T-helper 17 cell (primary cell): ENCODE measurements around the gene TP53INP2. TPM values are rescaled to one million over a fixed set of nuclear protein-coding genes. Genes with fewer than 3 reads are reported as not detected.

Experiments
- ATAC-seq: fragments of 150-1000 bp; cut with Tn5 transposase; 2 replicates; pipeline ENCODE4 v1.10.0; 2021; ENCODE audit warnings: mild to moderate bottlenecking, moderate library complexity
- DNase-seq, 3 donors: peaks; one replicate each; pipeline versions ENCODE4 v3.0.0 to v3.0.0-alpha.2; 2020 to 2021
- H3K9me3 ChIP-seq: one replicate; pipeline ENCODE4 v1.7.0; 2013; ENCODE audit warnings: low read length, mild to moderate bottlenecking; ENCODE audit not compliant: control insufficient read depth, poor library complexity, severe bottlenecking
- H3K27ac Mint-ChIP-seq: one replicate; pipeline ENCODE4 v1.8.0; 2022; ENCODE audit warnings: mild to moderate bottlenecking, moderate library complexity, mixed read lengths
- H3K27me3 Mint-ChIP-seq: one replicate; pipeline ENCODE4 v1.8.0; 2022; ENCODE audit warnings: mixed read lengths
- H3K36me3 Mint-ChIP-seq: one replicate; pipeline ENCODE4 v1.8.0; 2022; ENCODE audit warnings: low read depth, mixed read lengths
- H3K4me1 Mint-ChIP-seq: one replicate; pipeline ENCODE4 v1.8.0; 2022; ENCODE audit warnings: mild to moderate bottlenecking, mixed read lengths
- H3K4me3 Mint-ChIP-seq: one replicate; pipeline ENCODE4 v1.8.0; 2022; ENCODE audit warnings: mild to moderate bottlenecking, moderate library complexity, mixed read lengths
- total RNA-seq, 4 donors: library from RNA in 2 of 4; stranded (reverse) in 2 of 4; gene quantifications; one replicate each; pipeline ENCODE4 v1.2.3 and lab custom pipeline; 2022 to 2026

Gene TP53INP2
- total RNA-seq, 2 donors from 2014 or later = 62.0 to 62.4 TPM

DNA sequence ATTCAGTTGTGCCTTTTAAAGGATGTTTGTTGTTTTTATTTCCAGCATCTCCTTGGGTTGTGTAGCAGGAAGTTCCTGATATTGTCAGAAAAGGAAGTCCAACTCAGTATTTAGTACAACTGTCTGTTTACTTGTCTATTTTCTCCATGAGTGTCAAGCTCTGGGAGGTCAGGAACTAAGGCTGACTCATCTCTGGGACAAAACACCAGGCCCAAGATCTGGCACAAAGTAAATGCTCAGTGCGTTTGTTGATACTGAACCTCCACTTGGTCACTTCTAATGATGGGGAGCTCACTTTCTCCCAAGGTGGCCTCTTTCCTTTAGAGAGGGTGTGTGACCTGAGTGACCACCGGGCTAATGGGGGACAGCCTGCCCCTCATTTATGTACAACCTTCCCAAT, 14.7 kb upstream of the TP53INP2 start:
- DNase-seq = no peak
- H3K4me3 Mint-ChIP-seq = no peak overlapping the region
- no peak for ATAC-seq
- no peaks in the 10 kb centered on the region for H3K4me1 Mint-ChIP-seq
- no peaks in the 10 kb centered on the region for H3K27me3 Mint-ChIP-seq
- no peaks in the 10 kb centered on the region for H3K9me3 ChIP-seq
- no peak overlapping the region for H3K27ac Mint-ChIP-seq
- no peaks in the 10 kb centered on the region for H3K36me3 Mint-ChIP-seq

DNA sequence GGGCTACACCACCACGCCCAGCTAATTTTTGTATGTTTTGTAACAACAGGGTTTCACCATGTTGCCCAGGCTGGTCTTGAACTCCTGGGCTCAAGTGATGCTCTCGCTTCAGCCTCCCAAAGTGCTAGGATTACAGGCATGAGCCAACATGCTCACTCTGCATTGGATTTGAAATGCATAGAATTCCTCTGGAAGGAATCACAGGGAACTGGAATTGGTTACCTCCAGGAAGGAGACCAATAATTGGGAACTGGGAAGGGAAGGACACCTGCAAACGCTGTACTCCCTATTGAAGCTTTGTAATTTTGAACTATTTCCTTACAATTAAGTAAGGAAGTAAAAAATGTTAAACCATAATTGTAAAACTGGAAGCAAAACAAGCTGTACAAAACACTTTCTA, 12.3 kb upstream of the TP53INP2 start:
- no peaks in the 10 kb centered on the region for H3K9me3 ChIP-seq
- peaks cover 3% of the 10 kb centered on the region for H3K36me3 Mint-ChIP-seq
- no peak overlapping the region for H3K27ac Mint-ChIP-seq
- no peaks in the 10 kb centered on the region for H3K27me3 Mint-ChIP-seq
- DNase-seq = no peak
- H3K4me1 Mint-ChIP-seq = no peaks in the 10 kb centered on the region
- H3K4me3 Mint-ChIP-seq = no peak overlapping the region
- no peak for ATAC-seq

DNA sequence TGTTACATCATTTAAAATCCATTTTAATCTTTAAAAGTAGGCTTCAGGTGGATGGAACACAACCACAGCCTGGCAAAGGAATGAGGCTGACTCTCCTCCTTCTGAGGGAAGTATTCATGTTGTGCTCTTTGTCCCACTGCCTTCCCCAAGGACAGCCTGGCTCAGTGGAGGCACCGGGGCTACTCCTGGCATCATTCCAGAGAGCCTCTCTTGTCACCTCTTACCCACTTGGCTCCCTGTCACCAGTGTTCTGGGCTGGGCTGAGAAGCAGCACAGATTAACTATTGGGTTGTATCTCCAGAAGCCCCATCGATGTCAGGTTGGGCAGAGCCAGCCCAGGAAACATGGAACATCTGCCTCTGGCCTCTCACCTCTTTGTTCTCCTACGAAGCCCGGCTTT, 10.7 kb upstream of the TP53INP2 start:
- no peak overlapping the region for H3K4me3 Mint-ChIP-seq
- H3K27ac Mint-ChIP-seq = no peak overlapping the region

DNA sequence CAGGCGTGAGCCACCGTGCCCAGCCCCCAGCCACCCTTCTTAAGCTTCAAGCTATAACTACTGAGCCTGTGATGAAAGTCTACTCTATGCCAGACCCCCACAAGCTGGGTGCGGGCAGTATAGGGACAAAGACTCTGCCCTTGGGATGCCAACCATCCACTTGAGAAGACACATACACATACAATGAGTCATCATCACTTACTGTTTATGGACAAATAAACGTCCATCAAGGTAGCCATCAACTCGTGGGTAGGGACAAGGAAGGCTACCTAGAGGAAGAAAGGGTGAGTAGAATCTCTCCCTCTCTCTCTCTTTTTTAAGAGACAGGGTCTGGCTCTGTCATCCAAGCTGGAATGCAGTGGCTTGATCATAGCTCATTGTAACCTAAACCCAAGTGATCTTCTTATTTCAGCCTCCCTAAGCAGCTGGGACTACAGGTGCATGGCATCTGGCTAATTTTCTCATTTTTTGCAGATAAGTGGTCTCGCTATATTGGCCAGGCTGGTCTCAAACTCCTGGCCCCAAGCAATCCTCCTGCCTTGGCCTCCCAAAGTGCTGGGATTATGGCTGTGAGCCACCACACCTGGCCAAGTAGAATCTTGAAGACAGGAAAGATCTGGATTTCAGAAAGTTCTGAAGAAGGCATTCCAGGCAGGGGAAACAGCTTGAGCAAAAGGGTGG, 2.6 kb upstream of the TP53INP2 start:
- H3K27ac Mint-ChIP-seq = no peak overlapping the region
- peaks cover 23% of the 10 kb centered on the region for H3K4me1 Mint-ChIP-seq
- H3K36me3 Mint-ChIP-seq = peaks cover 2% of the 10 kb centered on the region
- ATAC-seq = no peak
- no peak for DNase-seq
- H3K9me3 ChIP-seq = no peaks in the 10 kb centered on the region
- peaks cover 15% of the 10 kb centered on the region for H3K27me3 Mint-ChIP-seq
- peak overlapping the region; percentile 74 for H3K4me3 Mint-ChIP-seq

More for the DNA sequence above, 10.7 kb upstream of the TP53INP2 start:
- H3K9me3 ChIP-seq = no peaks in the 10 kb centered on the region
- ATAC-seq (no peak), DNase-seq (no peak)
- H3K4me1 Mint-ChIP-seq = no peaks in the 10 kb centered on the region
- H3K27me3 Mint-ChIP-seq = no peaks in the 10 kb centered on the region
- H3K36me3 Mint-ChIP-seq = peaks cover 3% of the 10 kb centered on the region

DNA sequence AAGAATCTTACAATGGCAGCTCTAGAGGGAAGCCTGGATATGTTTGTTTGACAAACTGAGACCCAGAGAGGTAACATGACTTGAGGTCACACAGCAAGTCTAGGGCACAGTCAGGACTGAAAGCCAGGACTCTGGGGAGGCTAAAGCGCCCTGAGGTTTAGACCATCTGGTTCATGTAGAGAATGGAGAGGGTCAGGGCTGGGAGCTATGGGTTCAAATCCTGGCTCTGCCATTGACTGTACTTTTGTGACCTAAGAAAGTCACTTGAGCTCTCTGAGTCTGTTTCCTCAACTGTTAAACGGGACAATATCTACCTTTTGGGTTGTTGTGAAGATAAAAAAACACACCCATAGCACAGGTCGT, 1.1 kb upstream of the TP53INP2 start:
- Mint-ChIP-seq H3K27me3 (peaks cover 15% of the 10 kb centered on the region), H3K36me3 (peaks cover 2% of the 10 kb centered on the region), H3K27ac (peak overlapping the region; percentile 96), H3K4me1 (peaks cover 25% of the 10 kb centered on the region), H3K4me3 (peak overlapping the region; percentile 98)
- no peak for DNase-seq
- ATAC-seq = no peak
- H3K9me3 ChIP-seq = no peaks in the 10 kb centered on the region

DNA sequence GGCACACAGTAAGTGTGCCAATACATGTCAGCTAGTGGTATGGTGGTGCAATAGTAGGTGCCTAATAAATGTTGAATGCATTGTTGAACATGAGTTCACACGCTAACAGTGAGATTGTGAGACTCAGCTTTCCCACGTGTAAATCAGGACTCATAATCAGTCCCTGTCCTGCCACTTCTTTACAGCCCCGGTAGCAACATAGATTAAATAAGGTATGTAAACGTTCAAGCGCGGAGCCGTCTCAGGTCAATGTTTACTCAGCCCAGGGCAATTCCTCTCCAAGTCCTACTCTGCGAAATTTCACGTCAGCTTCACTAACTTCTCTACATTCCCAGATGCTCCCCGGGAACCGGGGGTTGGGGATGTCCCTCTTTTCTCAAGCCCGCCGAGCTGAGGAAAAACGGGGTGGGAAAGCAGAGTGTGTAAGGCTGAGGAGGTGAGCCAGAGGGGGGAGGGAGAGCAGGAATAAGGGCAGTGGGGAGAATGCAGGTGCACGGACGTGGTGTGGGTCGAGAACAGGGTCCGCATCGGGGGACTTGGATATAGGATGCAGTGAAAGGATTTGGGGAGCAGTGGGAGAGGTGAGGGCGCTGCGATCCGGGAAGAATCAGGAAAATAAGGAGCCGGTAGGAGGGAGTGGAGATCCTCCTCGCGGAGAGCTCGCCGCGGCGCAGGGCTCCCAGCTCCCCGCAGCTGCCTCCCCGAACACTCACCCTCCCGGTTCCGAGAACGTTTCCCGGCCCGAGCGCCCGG, 544 bp upstream of the TP53INP2 start:
- no peaks in the 10 kb centered on the region for H3K9me3 ChIP-seq
- ATAC-seq (no peak), DNase-seq (no peak)
- H3K4me3 Mint-ChIP-seq = peak overlapping the region; percentile 98
- H3K27me3 Mint-ChIP-seq = peaks cover 15% of the 10 kb centered on the region
- peak overlapping the region; percentile 96 for H3K27ac Mint-ChIP-seq
- peaks cover 27% of the 10 kb centered on the region for H3K4me1 Mint-ChIP-seq
- H3K36me3 Mint-ChIP-seq = peaks cover 2% of the 10 kb centered on the region

DNA sequence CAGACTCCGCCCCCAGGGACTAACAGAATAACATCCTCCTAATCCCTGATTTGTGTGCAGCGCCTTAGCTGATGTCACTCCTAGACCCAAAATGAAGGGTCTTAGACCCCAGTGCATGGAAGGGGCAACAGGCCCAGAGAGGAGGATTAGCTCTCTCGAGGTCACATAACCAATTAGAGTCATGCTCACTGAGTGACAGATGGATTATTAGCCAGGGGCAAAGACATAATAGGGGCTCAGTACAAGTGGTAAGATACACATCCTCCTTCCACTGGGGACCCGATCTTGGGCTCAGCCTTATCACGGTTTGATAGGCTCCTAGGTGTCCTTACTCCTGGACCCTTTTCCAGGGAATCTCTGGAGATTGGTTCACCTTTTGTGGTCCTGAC, 858 bp downstream of the TP53INP2 start:
- no peaks in the 10 kb centered on the region for H3K9me3 ChIP-seq
- ATAC-seq (no peak), DNase-seq (no peak)
- Mint-ChIP-seq H3K4me1 (peaks cover 29% of the 10 kb centered on the region), H3K4me3 (peak overlapping the region; percentile 98), H3K36me3 (peaks cover 2% of the 10 kb centered on the region), H3K27me3 (peaks cover 15% of the 10 kb centered on the region), H3K27ac (peak overlapping the region; percentile 96)

DNA sequence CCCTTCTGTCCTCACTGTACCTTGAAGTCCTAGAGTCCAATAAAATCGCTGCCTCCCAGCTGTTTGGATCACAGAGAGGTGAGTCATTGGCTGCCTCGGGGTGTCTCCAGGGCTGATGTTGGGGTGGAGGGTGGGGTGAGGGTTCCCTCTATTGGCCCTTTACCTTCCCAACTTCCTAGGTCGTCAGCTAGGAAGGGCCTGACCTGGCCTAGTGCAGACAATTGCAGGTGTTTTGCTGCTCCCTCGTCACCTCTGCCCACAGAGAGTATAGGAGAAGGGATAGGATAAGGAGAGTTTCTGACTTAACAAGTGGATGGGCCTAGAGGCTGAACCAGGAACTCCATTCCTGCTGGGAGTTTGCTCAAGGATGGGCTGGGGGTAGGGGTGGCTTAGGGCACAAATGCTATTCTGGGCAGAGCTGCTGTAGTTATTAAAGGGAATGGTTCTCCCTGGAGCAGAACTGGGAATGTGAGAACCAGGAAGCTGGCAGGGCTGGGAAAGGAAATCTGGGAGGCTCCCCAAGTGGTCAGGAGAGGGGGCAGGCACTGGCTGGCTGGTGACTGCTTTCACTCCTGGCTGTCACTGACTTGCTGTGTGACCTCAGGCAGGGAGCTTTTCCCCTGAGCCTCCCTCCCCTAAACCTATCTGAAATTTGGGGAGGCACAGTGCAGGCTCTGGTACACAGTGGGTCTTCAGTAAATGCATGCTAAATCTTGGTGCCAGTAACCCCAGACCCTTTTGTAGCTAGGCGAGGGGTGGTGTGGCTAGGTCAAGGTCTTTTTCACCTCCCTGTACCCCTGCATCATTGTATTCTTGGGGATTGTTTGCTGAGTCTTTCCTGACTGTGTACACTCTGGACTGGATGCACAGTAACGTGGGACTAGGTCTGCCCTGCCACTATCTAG, 1.5 kb downstream of the TP53INP2 start:
- DNase-seq = no peak
- Mint-ChIP-seq H3K36me3 (peaks cover 2% of the 10 kb centered on the region), H3K4me3 (peak overlapping the region; percentile 98), H3K27me3 (peaks cover 15% of the 10 kb centered on the region), H3K4me1 (peaks cover 35% of the 10 kb centered on the region), H3K27ac (peak overlapping the region; percentile 96)
- no peaks in the 10 kb centered on the region for H3K9me3 ChIP-seq
- no peak for ATAC-seq

DNA sequence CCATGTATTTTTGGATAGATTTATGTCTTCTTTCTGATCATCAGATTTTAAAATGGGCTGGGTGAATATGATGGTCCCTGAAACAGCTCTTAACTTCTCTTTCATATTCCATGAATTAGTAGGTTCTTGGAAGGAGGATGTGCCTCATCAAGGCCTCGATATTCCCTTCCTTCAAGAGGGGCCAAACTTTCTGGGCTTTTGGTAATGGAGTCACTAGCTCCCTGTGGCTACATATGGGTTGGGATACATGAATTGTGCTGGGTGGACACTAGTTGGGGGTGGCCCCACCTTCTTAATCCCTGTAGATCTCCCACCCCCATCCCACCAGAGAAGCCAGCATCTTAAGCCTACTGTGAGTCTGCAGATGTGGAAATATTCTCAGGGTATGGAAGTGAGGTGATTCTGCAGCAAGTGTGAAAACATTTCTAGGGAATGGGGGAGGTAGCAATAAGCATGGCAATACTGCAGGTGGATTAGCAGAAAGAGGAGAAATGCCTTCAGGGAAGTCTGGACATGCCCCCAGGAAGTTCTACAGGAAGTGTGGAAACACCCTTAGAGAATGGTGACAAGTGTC, 2.2 kb downstream of the TP53INP2 start:
- Mint-ChIP-seq H3K4me1 (peaks cover 35% of the 10 kb centered on the region), H3K4me3 (peak overlapping the region; percentile 49)
- no peak for DNase-seq

DNA sequence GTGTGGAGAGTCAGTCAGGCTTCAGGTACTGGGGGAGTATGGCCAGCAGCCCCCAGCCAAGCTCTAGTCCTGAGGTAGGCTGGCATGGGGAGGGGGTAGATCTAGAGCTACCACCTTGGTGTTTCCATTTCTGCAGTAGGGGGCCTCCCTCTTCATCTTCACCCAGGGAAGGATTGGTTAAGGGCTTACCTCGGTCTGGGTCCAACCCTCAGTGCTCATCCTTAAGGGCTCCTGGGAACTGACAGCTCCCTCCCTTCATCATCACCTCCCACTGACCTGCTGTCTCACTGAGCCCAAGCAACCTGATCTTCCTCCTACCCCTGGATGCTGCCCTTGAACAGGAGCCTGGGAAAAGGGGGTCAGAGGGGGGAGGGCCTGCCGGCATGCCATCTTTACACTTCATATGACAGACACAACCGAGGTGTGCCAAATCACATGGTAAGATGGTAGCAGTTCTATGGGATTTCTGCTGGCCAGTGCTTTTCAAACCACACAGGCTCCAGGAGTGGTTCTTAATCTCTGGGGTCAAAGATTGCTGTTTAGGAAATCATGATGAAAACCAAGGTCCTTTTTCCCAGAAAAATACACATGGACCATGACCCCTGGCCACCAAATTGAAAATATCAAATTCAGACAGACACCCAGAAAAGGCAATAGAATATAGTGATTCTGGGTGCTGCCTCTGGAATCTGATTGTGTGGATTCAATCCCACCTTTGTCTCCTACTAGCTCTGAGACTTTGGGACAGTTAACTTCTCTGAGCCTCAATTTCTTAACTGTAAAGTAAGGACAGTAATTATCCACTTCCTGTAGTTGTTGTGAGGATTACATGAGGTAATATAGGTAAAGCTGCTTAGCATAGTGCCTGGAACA, 3.0 kb downstream of the TP53INP2 start:
- H3K36me3 Mint-ChIP-seq = peaks cover 2% of the 10 kb centered on the region
- peaks cover 33% of the 10 kb centered on the region for H3K4me1 Mint-ChIP-seq
- H3K27me3 Mint-ChIP-seq = peaks cover 9% of the 10 kb centered on the region
- H3K4me3 Mint-ChIP-seq = no peak overlapping the region
- H3K9me3 ChIP-seq = no peaks in the 10 kb centered on the region
- ATAC-seq = no peak
- no peak for DNase-seq
- H3K27ac Mint-ChIP-seq = peak overlapping the region; percentile 96

More for the DNA sequence above, 2.2 kb downstream of the TP53INP2 start:
- Mint-ChIP-seq H3K27ac (peak overlapping the region; percentile 96), H3K27me3 (peaks cover 15% of the 10 kb centered on the region), H3K36me3 (peaks cover 2% of the 10 kb centered on the region)
- ATAC-seq = no peak
- H3K9me3 ChIP-seq = no peaks in the 10 kb centered on the region

DNA sequence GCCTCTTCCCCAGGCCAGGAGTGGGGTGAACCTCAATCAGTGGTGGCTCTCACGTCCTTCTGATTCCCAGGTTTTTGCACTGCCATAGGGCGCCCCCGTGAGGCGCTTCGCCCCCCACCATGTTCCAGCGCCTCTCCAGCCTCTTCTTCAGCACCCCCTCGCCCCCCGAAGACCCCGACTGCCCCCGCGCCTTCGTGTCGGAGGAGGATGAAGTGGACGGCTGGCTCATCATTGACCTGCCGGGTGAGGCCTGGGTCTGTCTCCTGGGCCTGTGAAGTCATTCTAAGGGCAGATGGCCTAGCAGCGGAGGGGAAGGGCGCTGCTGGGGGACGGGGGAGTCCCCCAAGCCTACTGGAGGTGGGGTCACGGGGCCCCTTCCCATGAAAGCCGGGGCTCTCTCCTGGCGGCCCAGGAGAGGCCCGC, 4.5 kb downstream of the TP53INP2 start:
- Mint-ChIP-seq H3K4me1 (peaks cover 34% of the 10 kb centered on the region), H3K27me3 (no peaks in the 10 kb centered on the region), H3K4me3 (peak overlapping the region; percentile 88), H3K27ac (peak overlapping the region; percentile 93), H3K36me3 (peaks cover 5% of the 10 kb centered on the region)
- DNase-seq = peak in 2 of 3 donors; percentile 35 to 45
- no peaks in the 10 kb centered on the region for H3K9me3 ChIP-seq
- ATAC-seq = peak; percentile 4
